ENCODE results near the gene DCUN1D2.

GRCh38 chr13:113447596-113447995 is 42.9 kb downstream of the DCUN1D2 start:
- TF ChIP-seq CTCF (conservative IDR thresholded peaks at IDR 0.05) (no peak), ZFX (IDR thresholded peaks at IDR 0.05) (no peak)
